SH-SY5Y (cell line): ENCODE results near the gene VSIG10.

Experiments
- GATA2 ChIP-seq: IDR thresholded peaks from 2 replicates; pipeline ENCODE4 v1.6.1; 2011; ENCODE audit warnings: mild to moderate bottlenecking, low read depth, low read length
- GATA3 ChIP-seq: IDR thresholded peaks from 2 replicates; pipeline ENCODE4 v1.6.1; 2011; ENCODE audit warnings: low read depth, mild to moderate bottlenecking, low read length, moderate library complexity

DNA sequence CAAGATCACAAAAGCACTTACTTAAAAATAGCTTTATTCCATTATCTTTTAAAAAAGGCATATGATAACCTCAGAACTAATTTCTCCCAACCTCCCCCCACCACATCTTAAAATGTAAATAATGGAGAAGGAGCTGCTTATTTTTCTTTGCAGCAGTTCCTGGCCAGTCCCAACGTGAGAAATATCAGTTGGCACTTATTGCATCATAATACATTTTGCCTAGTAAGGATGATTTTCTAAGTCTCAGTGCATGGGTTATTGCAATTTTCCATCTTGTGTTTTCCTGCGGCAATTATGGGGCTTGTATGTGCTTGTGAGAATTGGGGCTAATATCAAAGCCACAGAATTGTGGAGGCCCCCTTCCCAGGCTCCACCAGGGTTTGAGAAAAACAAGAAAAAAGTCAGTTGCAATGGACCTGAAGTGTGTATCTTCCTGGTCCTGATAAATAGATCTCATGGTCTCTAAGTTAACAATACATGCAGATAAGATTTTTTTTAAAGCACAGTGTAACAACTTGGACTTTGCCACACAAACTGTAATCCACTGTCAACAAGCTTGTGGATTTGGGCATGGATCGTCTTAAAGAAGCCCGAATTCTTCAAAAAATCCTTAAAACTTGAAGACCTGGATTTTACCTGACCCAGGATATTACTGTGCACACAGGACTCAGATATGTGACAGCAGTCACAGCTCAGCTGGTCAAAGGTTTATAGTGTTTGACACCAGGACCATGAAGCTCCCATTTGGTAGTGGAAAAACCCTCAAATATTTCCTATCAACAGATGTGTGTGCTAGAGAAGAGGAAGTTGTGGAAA is 40.0 kb downstream of the VSIG10 start:
- TF ChIP-seq GATA3 (no peak), GATA2 (no peak)
